Measurements from ENCODE around the gene CENPP.
"Not testable (repeated sequence)": the region's sequence is repeated elsewhere in the genome, so short reads cannot be mapped to it uniquely, and the experiment has no call there.

The CENPP gene

DNA sequence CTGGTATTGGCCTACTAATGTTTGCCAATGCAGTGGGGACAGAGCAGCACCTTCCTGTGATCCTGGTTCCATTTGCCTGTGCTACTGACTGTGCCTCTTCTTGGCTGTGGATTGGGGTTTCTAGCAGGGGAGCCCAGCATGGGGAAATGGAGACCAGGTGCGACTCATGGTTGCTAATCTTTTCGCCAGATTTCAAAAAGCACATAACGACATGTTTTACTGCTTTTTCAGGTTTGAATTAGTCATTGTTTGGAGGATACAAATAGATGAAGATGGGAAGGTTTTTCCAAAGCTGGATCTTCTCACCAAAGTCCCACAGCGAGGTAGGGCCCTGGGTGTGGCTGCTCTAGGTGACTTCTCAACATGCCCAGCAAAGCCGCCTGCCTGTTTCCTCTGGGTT lies 286.5 kb downstream of the CENPP start:
- Mint-ChIP-seq H3K27me3 (no peaks in the 10 kb centered on the region), H3K9me3 (no peaks in the 10 kb centered on the region), H3K36me3 (peaks cover 61% of the 10 kb centered on the region), H3K27ac (no peak overlapping the region), H3K4me1 (no peaks in the 10 kb centered on the region), H3K4me3 (no peak overlapping the region)
- no peak for ATAC-seq

DNA sequence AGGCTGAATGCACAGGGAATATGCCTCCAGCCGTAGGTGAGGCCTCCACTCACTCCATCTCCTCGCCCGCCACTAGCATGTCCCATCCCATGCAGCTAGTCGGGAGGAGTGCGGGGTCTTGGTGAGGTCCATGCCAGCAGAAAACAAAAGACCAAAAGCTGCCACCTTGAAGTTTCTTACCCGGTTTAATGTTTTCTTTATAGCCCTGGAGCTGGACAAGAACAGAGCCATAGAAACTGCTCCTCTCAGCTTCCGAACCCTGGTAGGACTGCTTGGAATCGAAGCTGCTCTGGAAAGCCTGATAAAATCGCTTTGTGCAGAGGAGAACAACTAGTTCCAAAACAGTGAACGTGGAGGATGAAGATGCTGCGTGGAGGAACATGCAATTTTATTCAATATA lies 287.1 kb downstream of the CENPP start:
- H3K36me3 Mint-ChIP-seq: peaks cover 66% of the 10 kb centered on the region
- H3K27me3 Mint-ChIP-seq: no peaks in the 10 kb centered on the region
- H3K27ac Mint-ChIP-seq: no peak overlapping the region
- H3K9me3 Mint-ChIP-seq: no peaks in the 10 kb centered on the region
- H3K4me3 Mint-ChIP-seq: no peak overlapping the region
- ATAC-seq: no peak
- H3K4me1 Mint-ChIP-seq: no peaks in the 10 kb centered on the region

DNA sequence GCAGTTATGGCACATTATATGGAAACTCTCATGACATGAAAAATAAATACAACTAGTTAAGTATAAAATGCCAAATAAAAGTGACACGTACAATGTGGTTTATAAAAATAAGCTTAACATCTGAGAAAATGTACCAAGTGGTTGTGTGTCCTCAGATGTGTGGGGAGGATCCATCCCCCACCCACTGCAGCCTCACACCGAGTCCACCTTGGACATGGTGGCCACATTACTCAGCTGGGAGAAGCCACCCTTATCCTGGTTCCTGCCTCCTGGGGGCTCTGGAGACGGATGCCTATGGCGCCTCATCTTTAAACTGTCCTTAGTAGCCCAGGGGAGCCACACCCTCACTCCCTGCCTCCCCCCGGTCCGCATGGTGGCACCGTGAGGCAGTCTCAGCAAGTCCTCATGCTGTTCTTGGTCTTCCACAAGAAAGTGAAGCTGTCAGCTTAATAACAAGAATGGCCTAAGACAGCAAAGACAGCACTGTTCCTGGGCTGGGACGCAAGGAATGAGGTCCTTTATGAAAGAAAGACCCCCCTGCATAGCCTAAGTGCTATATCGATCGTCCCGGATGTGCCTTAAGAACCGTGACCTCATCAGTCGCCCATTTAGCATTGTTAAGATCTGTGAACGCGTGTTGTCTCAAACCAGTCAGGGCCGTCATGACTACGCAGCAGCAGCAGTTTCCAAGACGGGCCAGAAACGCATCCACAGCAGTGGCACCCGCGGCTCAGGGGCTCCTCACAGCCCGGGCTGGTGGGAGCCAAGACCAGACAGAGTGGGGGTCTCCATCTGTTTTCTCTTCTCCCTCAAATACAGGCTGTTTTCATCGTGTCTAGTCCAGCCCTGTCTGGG lies 287.7 kb downstream of the CENPP start:
- H3K27ac Mint-ChIP-seq: no peak overlapping the region
- no peak for ATAC-seq
- H3K4me3 Mint-ChIP-seq: no peak overlapping the region
- no peaks in the 10 kb centered on the region for H3K27me3 Mint-ChIP-seq
- H3K36me3 Mint-ChIP-seq: peaks cover 70% of the 10 kb centered on the region
- H3K4me1 Mint-ChIP-seq: no peaks in the 10 kb centered on the region
- no peaks in the 10 kb centered on the region for H3K9me3 Mint-ChIP-seq

DNA sequence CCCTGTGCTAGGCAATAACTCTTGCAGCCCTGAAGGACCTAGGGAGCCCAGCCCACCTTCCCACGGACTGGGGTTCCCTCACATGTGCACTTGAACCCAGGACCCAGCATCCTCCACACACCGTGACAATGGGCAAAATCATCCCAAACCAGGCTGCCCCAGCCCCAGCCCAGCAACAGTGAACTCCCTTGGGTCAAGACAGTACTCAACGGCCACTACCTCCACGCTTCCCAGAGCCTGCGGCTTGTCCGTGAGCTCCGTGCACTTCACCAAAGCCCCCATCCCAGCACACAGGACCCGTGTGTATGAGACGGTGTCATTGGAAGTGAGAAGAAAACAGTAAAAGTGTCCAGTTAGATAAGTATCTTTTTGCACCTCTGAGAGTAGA lies 288.4 kb downstream of the CENPP start:
- no peaks in the 10 kb centered on the region for H3K9me3 Mint-ChIP-seq
- H3K4me1 Mint-ChIP-seq: no peaks in the 10 kb centered on the region

DNA sequence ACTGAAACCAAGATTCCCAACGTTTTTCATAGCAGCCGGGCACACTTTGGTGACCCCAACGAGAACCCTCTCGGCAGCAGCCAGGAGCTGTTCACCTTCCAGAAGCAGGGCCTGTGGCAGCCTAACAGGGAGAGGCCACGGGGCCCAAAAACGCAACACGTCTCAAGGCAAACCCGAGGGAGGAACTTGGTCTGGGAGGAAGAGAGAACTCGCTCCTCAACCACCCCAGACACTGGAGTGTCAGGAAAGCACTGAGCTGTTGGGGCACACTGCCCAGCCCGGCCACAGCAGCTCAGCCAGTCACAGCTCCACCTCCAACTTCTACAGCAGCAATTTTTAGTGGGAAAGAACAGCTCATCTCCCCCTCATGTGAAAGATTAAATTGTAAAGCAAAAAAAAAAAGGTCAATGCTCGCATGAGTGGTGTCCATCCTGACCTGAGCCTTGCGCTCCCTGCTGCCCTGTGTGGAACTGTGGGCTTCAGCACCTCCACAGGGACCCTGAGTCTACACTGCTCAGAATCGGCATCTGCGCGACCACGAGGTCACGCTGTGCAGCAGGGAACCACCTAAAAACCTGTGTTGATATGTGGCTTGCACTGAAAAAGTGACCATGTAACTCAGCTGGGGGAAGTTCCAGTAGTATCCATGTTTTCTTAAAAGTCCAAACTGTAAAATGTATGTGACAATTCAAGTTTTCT lies 289.2 kb downstream of the CENPP start:
- H3K4me3 Mint-ChIP-seq: no peak overlapping the region
- H3K36me3 Mint-ChIP-seq: peaks cover 76% of the 10 kb centered on the region
- H3K27me3 Mint-ChIP-seq: no peaks in the 10 kb centered on the region
- H3K9me3 Mint-ChIP-seq: no peaks in the 10 kb centered on the region
- no peak overlapping the region for H3K27ac Mint-ChIP-seq
- no peak for ATAC-seq
- no peaks in the 10 kb centered on the region for H3K4me1 Mint-ChIP-seq

More for the DNA sequence above, 288.4 kb downstream of the CENPP start:
- no peak overlapping the region for H3K27ac Mint-ChIP-seq
- peaks cover 76% of the 10 kb centered on the region for H3K36me3 Mint-ChIP-seq
- H3K27me3 Mint-ChIP-seq: no peaks in the 10 kb centered on the region
- H3K4me3 Mint-ChIP-seq: no peak overlapping the region
- no peak for ATAC-seq

DNA sequence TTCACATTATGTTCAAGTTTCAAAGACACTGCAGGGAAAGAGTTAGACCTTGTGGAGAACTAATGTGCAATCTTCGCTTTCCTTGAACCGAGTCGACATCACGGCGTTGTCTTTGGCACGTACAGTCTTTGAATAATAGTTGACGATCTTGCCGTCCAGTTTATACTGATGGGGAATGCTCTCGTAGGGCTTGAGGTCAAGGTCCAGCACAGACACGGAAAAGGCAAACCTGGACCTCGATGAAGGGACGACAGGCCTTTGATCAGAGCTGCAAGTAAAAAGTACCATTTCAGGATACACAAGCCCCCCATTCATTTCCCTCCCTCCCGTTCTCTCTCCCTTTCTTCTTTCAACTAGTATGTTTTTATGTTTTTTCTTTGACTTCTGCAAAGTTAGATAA lies 290.0 kb downstream of the CENPP start:
- H3K4me3 Mint-ChIP-seq: no peak overlapping the region
- H3K9me3 Mint-ChIP-seq: no peaks in the 10 kb centered on the region
- no peaks in the 10 kb centered on the region for H3K27me3 Mint-ChIP-seq
- H3K27ac Mint-ChIP-seq: no peak overlapping the region
- peaks cover 78% of the 10 kb centered on the region for H3K36me3 Mint-ChIP-seq
- no peak for ATAC-seq
- no peaks in the 10 kb centered on the region for H3K4me1 Mint-ChIP-seq

DNA sequence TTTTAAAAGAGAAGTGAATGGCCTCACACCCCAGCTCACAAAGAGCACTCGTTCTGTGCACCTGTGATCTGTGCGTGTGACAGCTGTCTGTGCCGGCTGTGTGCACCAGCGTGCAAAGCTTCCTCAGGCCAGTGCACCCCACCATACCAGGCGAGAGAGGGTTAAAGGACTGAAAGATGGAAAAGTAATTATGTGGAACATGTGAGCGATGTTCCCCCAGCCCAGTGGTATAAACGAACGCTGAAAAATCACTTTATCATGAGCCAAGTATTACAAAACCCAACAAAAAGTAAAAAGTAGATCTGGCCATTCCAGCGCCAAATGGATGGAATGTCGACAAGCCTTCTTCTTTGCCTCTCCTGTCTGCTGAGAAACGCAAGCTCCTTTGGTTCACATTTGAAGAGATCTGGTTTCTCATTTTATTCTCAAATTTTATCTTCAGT lies 290.5 kb downstream of the CENPP start:
- H3K4me3 Mint-ChIP-seq: no peak overlapping the region
- H3K4me1 Mint-ChIP-seq: no peaks in the 10 kb centered on the region
- no peak for ATAC-seq
- H3K36me3 Mint-ChIP-seq: peaks cover 74% of the 10 kb centered on the region
- H3K9me3 Mint-ChIP-seq: no peaks in the 10 kb centered on the region
- H3K27ac Mint-ChIP-seq: no peak overlapping the region
- no peaks in the 10 kb centered on the region for H3K27me3 Mint-ChIP-seq

DNA sequence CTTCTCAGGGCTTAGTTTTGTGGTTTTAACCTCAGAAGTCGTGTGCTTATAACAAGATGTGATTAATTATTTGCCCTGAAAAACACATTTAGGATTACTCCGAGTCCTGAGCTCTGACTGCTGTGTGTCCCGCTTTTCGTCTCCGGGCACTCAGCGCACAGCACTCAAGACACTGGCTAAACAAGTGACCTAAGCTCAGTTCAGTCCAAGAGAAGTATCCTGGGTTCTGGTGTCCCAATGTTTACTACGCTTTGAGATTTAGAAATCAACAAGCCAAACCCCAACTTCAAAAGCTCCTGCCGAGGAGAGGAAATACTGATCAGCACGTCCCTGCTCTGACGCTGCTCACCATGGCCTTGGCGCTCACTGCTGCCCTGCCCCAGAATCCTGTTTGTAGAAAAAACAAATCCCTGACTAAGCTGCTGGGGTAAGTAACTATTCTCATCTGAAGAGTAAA lies 290.9 kb downstream of the CENPP start:
- Mint-ChIP-seq H3K27ac (no peak overlapping the region), H3K27me3 (no peaks in the 10 kb centered on the region), H3K36me3 (peaks cover 72% of the 10 kb centered on the region), H3K4me1 (no peaks in the 10 kb centered on the region), H3K4me3 (no peak overlapping the region), H3K9me3 (no peaks in the 10 kb centered on the region)
- ATAC-seq: no peak

DNA sequence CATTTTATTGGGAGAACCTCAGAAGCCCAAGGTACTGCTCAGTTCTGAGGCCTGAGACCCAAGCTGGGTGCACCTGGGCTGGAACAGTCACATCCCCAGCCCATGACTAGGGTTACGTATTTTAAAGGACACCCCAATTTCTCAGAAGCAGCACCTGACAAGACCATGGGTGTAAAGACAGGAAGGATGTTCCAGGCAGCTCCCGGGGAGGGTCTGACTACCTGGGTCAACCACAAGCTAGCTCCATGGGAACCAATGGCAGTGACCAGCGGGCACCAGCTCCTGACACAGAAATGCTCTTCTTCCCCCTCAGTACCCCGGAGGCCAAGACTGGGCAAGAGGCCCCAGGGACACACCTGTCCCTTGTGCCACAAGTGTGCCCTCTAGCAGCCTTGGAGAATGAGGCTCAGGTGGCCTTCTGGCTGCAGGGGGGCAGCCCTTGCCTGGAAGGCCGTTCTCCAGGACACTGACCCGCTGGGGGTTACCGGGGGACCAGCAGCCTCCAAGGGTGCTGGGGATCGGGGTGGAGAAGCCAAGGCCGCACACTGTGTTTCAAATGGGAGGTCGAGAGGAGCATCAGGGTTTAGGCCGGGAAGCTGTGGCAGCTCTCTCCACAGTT lies 291.6 kb downstream of the CENPP start:
- no peaks in the 10 kb centered on the region for H3K9me3 Mint-ChIP-seq
- peaks cover 71% of the 10 kb centered on the region for H3K36me3 Mint-ChIP-seq
- H3K27ac Mint-ChIP-seq: no peak overlapping the region
- no peaks in the 10 kb centered on the region for H3K27me3 Mint-ChIP-seq
- H3K4me3 Mint-ChIP-seq: no peak overlapping the region
- H3K4me1 Mint-ChIP-seq: no peaks in the 10 kb centered on the region
- ATAC-seq: no peak

DNA sequence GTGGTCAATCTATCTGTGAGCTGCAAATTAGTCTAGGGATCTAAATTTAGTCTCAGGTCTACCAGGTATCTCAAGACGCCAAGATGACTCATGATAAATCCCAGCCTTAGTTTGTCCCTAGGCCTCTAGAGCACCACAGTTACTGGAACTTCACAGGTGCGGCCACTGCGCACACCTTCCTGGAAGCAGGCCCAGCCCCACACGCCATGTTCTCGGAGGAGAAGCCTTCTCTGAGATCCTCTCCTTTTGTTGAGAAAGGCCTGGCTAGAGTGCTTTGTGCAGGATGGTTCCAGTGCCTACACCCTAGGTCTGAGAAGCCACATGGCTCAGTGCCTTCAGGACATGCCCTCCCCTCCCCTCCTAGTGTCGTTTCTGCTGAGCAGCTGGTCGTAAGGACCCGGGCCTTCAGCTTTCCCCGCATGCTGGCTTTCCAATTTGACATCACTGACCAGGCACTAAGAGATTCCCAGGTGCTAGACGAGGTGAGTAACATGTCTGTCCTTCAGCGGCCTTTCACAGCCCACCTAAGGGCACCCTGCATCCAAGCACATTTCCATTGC lies 292.3 kb downstream of the CENPP start:
- Mint-ChIP-seq H3K9me3 (no peaks in the 10 kb centered on the region), H3K27me3 (no peaks in the 10 kb centered on the region), H3K36me3 (peaks cover 69% of the 10 kb centered on the region), H3K4me3 (no peak overlapping the region), H3K27ac (no peak overlapping the region), H3K4me1 (no peaks in the 10 kb centered on the region)
- no peak for ATAC-seq

DNA sequence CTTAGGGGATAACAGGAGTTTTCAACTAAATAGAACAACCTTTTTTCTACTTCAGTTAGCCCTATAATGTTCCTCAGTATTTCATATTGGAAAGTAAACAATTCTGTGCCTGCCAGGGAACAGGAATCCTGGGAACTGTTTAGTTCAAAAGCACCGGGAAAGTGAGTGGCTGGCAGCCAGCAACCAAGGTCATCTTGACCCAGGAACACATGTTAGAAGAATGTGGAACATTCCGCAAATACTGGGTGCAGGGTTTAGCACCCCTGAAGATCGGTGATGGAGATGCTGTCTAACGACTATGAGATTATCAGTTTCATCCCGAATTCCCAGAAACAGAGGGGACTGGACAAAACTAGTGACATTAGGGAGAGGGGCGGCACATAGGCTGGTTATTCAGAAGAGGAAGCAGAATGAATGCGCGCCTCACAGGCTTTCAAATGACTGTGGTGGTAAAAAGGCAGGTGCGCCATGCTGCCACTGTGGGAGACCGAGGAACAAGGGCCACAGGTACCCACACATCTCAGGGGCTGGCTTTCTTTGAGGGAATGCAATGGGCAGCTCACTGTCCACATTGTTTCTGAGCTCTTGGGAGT lies 293.0 kb downstream of the CENPP start:
- Mint-ChIP-seq H3K27me3 (no peaks in the 10 kb centered on the region), H3K36me3 (peaks cover 64% of the 10 kb centered on the region), H3K4me3 (no peak overlapping the region), H3K27ac (no peak overlapping the region), H3K4me1 (no peaks in the 10 kb centered on the region), H3K9me3 (no peaks in the 10 kb centered on the region)
- no peak for ATAC-seq

DNA sequence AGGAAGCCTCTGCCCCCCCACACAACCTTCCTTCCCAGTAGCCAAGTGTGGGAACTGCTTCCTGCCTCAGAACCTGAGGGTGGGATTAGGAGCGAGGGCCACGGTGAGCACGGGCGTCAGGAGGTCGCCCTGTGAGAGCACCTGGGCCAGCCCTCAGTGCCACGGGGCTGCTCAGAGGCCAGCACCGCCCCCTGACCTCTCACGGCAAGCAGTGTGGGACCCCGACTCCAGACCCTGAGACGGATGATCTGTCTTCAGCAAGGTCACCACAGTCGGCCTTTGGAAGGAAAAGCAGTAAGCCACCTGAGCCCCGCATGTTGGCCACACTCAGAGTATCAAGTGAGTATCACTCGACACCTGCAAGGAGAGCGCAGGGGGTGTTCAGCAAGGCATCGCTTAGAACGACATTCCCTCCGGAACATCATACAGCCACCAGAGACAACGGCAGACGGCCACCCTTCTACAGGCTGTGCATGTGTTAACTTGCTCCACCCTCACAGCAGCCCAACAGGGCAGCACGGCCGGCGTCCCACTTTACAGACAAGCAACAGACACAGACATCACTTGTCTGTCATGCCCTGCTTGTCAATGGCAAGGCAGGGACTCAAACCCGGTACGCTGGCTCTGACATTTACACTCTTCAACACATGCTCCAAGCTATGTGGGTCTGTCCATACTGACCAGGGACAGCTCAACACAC lies 294.0 kb downstream of the CENPP start:
- Mint-ChIP-seq H3K9me3 (no peaks in the 10 kb centered on the region), H3K4me1 (no peaks in the 10 kb centered on the region), H3K4me3 (no peak overlapping the region), H3K27me3 (no peaks in the 10 kb centered on the region), H3K27ac (no peak overlapping the region), H3K36me3 (peaks cover 57% of the 10 kb centered on the region)
- no peak for ATAC-seq

DNA sequence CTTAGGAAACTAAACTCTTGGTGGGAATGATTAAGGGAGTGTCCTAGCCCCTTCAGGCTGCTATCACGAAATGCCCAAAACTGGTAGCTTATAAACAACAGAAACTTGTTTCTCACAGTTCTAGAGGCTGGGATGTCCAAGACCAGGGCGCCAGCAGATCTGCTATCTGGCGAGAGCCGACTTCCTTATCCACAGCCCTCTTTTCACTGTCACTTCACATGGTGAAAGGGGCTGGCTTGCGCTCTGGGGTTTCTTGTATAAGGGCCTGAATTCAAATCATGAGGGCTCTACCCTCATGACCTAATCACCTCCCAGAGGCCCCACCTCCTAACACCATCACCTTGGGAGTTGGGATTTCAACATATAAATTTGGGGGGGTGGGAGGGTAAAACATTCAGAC lies 295.1 kb downstream of the CENPP start:
- ATAC-seq: no peak
- Mint-ChIP-seq H3K9me3 (no peaks in the 10 kb centered on the region), H3K4me3 (no peak overlapping the region), H3K27me3 (no peaks in the 10 kb centered on the region), H3K27ac (no peak overlapping the region), H3K4me1 (no peaks in the 10 kb centered on the region), H3K36me3 (peaks cover 53% of the 10 kb centered on the region)

DNA sequence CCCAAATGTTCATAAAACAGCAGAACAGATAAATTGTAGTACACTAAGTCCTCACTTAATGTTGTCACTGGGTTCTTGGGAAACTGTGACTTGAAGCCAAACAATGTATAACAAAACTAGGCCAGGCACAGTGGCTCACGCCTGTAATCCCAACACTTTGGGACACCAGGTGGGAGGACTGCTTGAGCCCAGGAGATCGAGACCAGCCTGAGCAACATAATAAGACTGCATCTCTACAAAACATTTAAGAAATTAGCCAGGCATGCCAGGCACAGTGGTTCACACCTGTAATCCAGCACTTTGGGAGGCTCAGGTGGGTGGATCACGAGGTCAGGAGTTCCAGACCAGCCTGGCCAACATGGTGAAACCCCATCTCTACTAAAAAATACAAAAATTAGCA lies 298.2 kb downstream of the CENPP start:
- H3K9me3 Mint-ChIP-seq, H3K27ac Mint-ChIP-seq, H3K4me3 Mint-ChIP-seq, H3K4me1 Mint-ChIP-seq, H3K27me3 Mint-ChIP-seq, ATAC-seq: not testable (repeated sequence)
- peaks cover 55% of the 10 kb centered on the region for H3K36me3 Mint-ChIP-seq

DNA sequence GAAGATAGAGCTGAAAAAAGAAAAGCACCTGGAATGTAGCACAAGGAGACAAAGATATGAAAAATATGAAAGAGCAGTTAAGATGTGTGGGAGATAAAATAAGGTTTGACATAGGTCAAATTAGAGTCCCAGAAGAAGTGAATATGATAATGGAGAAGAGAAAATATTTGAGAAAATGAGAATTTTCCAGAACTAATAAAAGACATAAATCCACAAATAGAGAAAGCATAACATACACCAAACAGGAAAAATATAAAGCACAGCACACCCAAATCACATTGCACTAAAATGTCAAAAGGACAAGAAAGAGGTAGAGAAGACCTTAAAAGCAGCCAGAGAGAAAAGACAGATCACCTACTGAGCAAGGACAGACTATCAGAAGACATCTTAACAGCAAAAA lies 300.7 kb downstream of the CENPP start:
- H3K36me3 Mint-ChIP-seq: peaks cover 66% of the 10 kb centered on the region
- H3K27ac Mint-ChIP-seq: no peak overlapping the region
- H3K27me3 Mint-ChIP-seq: no peaks in the 10 kb centered on the region

More for the DNA sequence above, 300.7 kb downstream of the CENPP start:
- Mint-ChIP-seq H3K9me3 (peaks cover 3% of the 10 kb centered on the region), H3K4me3 (no peak overlapping the region), H3K4me1 (peaks cover under 1% of the 10 kb centered on the region)
- ATAC-seq: no peak

All from stimulated activated memory B cell treated with anti-CD40 and anti-IgM and Interleukin-4, amounts not matched to agents 10 μg/mL and 1 μg/mL and 100 μg/mL, for 72 hours (primary cell).